Endothelial cell (in vitro differentiated cells): ENCODE results near the gene PDLIM7. TPM values are rescaled to one million over a fixed set of nuclear protein-coding genes. Genes with fewer than 3 reads are reported as not detected.

Source experiments
- DNase-seq: peaks from one replicate; pipeline ENCODE4 v3.0.0; 2021; ENCODE audit warnings: low spot score
- H3K27ac Mint-ChIP-seq: one replicate; pipeline ENCODE4 v1.8.0; 2021; ENCODE audit warnings: mixed read lengths, inconsistent platforms; ENCODE audit not compliant: unreplicated experiment
- H3K27me3 Mint-ChIP-seq: one replicate; pipeline ENCODE4 v1.8.0; 2021; ENCODE audit warnings: mild to moderate bottlenecking, moderate library complexity, mixed read lengths, inconsistent platforms; ENCODE audit not compliant: unreplicated experiment
- H3K36me3 Mint-ChIP-seq: one replicate; pipeline ENCODE4 v1.8.0; 2021; ENCODE audit warnings: mild to moderate bottlenecking, low read depth, mixed read lengths, inconsistent platforms; ENCODE audit not compliant: unreplicated experiment
- H3K4me1 Mint-ChIP-seq: one replicate; pipeline ENCODE4 v1.8.0; 2021; ENCODE audit warnings: mild to moderate bottlenecking, mixed read lengths, inconsistent platforms; ENCODE audit not compliant: unreplicated experiment
- H3K4me3 Mint-ChIP-seq: one replicate; pipeline ENCODE4 v1.8.0; 2021; ENCODE audit warnings: mild to moderate bottlenecking, mixed read lengths, inconsistent platforms; ENCODE audit not compliant: unreplicated experiment
- H3K9me3 Mint-ChIP-seq: one replicate; pipeline ENCODE4 v1.8.0; 2021; ENCODE audit warnings: mixed read lengths, inconsistent platforms; ENCODE audit not compliant: unreplicated experiment
- CTCF ChIP-seq: fragments of 200-600 bp; sonication (generic); IDR thresholded peaks from one replicate; pipeline ENCODE4 v1.5.0; 2021; ENCODE audit warnings: antibody characterized with exemption; ENCODE audit not compliant: unreplicated experiment
- total RNA-seq: library from RNA; stranded (reverse); fragmentation: NEBNext Ultra II Directional; extraction: Animal tissue kit (Norgen Biotek cat#: 25700); gene quantifications from one replicate; pipeline ENCODE4 v1.2.1, GENCODE V29; 2021; ENCODE audit not compliant: unreplicated experiment

The PDLIM7 gene
- total RNA-seq, 1 donor from 2014 or later: 238 TPM

GRCh38 chr5:177519463-177520235, 22.2 kb upstream of the PDLIM7 start:
- H3K27ac Mint-ChIP-seq: peak overlapping the region; percentile 31
- peaks cover 18% of the 10 kb centered on the region for H3K4me1 Mint-ChIP-seq
- H3K4me3 Mint-ChIP-seq: no peak overlapping the region
- no peak for TF ChIP-seq CTCF
- H3K36me3 Mint-ChIP-seq: peaks cover 39% of the 10 kb centered on the region
- no peaks in the 10 kb centered on the region for H3K9me3 Mint-ChIP-seq
- H3K27me3 Mint-ChIP-seq: peaks cover 10% of the 10 kb centered on the region
- no peak for DNase-seq

- H3K4me1 Mint-ChIP-seq: peaks cover 18% of the 10 kb centered on the region
- DNase-seq: peak; percentile 91
- peak within 1 kb of the TSS; percentile 94 for H3K27ac Mint-ChIP-seq
- H3K4me3 Mint-ChIP-seq: peak within 1 kb of the TSS; percentile 100
- peaks cover 15% of the 10 kb centered on the region for H3K27me3 Mint-ChIP-seq
- TF ChIP-seq CTCF: no peak
- no peaks in the 10 kb centered on the region for H3K9me3 Mint-ChIP-seq
- peaks cover 48% of the 10 kb centered on the region for H3K36me3 Mint-ChIP-seq
These were observed 19.5 kb upstream of the PDLIM7 start, which contains the start of gene DDX41 for GRCh38 chr5:177516601-177517568. Gene DDX41 (minus strand): TSS chr5:177516961. CDS start chr5:177516945, 16 bp downstream.

GRCh38 chr5:177515580-177515979, 18.2 kb upstream of the PDLIM7 start:
- Mint-ChIP-seq H3K27ac (peak overlapping the region; percentile 76), H3K4me1 (peaks cover 18% of the 10 kb centered on the region), H3K4me3 (peak overlapping the region; percentile 100), H3K36me3 (peaks cover 48% of the 10 kb centered on the region), H3K27me3 (peaks cover 17% of the 10 kb centered on the region), H3K9me3 (no peaks in the 10 kb centered on the region)
- TF ChIP-seq CTCF: no peak
- DNase-seq: no peak

GRCh38 chr5:177514541-177514940, 17.1 kb upstream of the PDLIM7 start:
- TF ChIP-seq CTCF: no peak
- peaks cover 18% of the 10 kb centered on the region for H3K27me3 Mint-ChIP-seq
- peaks cover 29% of the 10 kb centered on the region for H3K4me1 Mint-ChIP-seq
- no peak overlapping the region for H3K4me3 Mint-ChIP-seq
- DNase-seq: no peak
- H3K36me3 Mint-ChIP-seq: peaks cover 42% of the 10 kb centered on the region
- H3K27ac Mint-ChIP-seq: no peak overlapping the region
- H3K9me3 Mint-ChIP-seq: no peaks in the 10 kb centered on the region
